Measurements from ENCODE around the gene PPIE.

GRCh38 chr1:39690794-39691382 lies 47.8 kb upstream of the PPIE start:
- TF ChIP-seq RFX5 (IDR thresholded peaks at IDR 0.05; ENCODE audit: low read depth, low read length) (no peak), CHD1 (IDR thresholded peaks at IDR 0.05; ENCODE audit: low read depth, low read length) (no peak), POLR2A (IDR thresholded peaks at IDR 0.05; ENCODE audit: low read depth, low read length) (no peak), RAD21 (IDR thresholded peaks at IDR 0.05; ENCODE audit: low read length) (no peak), FOS (IDR thresholded peaks at IDR 0.05; ENCODE audit: low read depth, low read length) (no peak), SMC3 (IDR thresholded peaks at IDR 0.05; ENCODE audit: low read depth, low read length) (no peak), USF2 (IDR thresholded peaks at IDR 0.05; ENCODE audit: low read depth, low read length) (no peak), BHLHE40 (IDR thresholded peaks at IDR 0.05; ENCODE audit: low read depth, low read length) (no peak), MXI1 (IDR thresholded peaks at IDR 0.05; ENCODE audit: borderline replicate concordance, low read depth, low read length) (no peak), CEBPB (IDR thresholded peaks at IDR 0.05; ENCODE audit: low read depth, low read length) (no peak)
- TF ChIP-seq, protein P1, sequence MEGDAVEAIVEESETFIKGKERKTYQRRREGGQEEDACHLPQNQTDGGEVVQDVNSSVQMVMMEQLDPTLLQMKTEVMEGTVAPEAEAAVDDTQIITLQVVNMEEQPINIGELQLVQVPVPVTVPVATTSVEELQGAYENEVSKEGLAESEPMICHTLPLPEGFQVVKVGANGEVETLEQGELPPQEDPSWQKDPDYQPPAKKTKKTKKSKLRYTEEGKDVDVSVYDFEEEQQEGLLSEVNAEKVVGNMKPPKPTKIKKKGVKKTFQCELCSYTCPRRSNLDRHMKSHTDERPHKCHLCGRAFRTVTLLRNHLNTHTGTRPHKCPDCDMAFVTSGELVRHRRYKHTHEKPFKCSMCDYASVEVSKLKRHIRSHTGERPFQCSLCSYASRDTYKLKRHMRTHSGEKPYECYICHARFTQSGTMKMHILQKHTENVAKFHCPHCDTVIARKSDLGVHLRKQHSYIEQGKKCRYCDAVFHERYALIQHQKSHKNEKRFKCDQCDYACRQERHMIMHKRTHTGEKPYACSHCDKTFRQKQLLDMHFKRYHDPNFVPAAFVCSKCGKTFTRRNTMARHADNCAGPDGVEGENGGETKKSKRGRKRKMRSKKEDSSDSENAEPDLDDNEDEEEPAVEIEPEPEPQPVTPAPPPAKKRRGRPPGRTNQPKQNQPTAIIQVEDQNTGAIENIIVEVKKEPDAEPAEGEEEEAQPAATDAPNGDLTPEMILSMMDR (conservative IDR thresholded peaks at IDR 0.05; ENCODE audit: low read depth, low read length), result no peak

All from IMR-90 (cell line).